AG04450 (cell line): ENCODE results near the gene COBLL1. TPM values are rescaled to one million over a fixed set of nuclear protein-coding genes. Genes with fewer than 3 reads are reported as not detected.

Experiments
- CTCF ChIA-PET: fragments of 300-600, 350-600 bp; formaldehyde crosslinking; extraction: SDS; loops from one replicate; lab custom pipeline; 2022; ENCODE audit warnings: antibody characterized with exemption, inconsistent platforms; lab: Charles Lee
- POLR2A ChIA-PET: fragments of 350-600 bp; formaldehyde crosslinking; extraction: SDS; loops from one replicate; lab custom pipeline; 2021; ENCODE audit warnings: antibody characterized with exemption, inconsistent platforms; lab: Yijun Ruan, JAX
- DNase-seq: peaks from one replicate; pipeline ENCODE4 v3.0.0-alpha.2; 2011; ENCODE audit warnings: low read depth, low spot score
- H3K27ac ChIP-seq: one replicate; pipeline ENCODE4 v1.5.1; 2012; ENCODE audit warnings: low read depth, low read length, control low read depth
- H3K27me3 ChIP-seq: one replicate; pipeline ENCODE4 v1.6.0; 2012; ENCODE audit warnings: low read length; ENCODE audit not compliant: control insufficient read depth, insufficient read depth
- H3K4me3 ChIP-seq: 2 replicates; pipeline ENCODE4 v1.5.1; 2011; ENCODE audit warnings: mild to moderate bottlenecking, low read depth, low read length, control low read depth
- H3K9me3 ChIP-seq: 2 replicates; pipeline ENCODE4 v1.5.1; 2012; ENCODE audit warnings: low read length; ENCODE audit not compliant: control insufficient read depth, insufficient read depth
- polyA plus RNA-seq: library from polyadenylated mRNA; depleted of rRNA; stranded (reverse); fragments of >200 nt; gene quantifications from 2 replicates; pipeline ENCODE4 v1.2.3, GENCODE V29; 2011
- TF ChIP-seq, protein P1 (sequence below): IDR thresholded peaks from 2 replicates; pipeline ENCODE4 v1.5.1; 2011; ENCODE audit warnings: low read depth, low read length, control low read depth, inconsistent platforms

The COBLL1 gene
- polyA plus RNA-seq, 1 experiment = 0.79 TPM

DNA sequence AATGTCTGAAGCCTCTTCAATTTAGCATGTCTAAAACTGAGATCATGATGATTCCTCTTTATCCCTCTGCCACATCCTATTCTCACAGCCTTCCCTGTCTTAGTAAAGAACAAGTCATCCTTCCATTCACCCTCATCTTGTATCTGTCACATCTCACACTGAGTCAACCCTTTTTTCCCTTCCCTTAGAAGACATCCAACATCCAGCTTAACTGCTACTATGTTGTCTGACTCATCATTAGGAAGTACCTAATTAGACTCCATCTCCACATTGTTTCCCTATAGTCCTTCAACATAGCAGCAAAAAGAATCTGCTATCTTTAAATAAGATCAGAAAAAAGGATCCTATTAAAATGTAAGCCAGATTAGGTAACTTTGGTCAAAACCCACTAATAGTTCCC is 135.1 kb downstream of the COBLL1 start:
- Histone ChIP-seq H3K27ac (no peak overlapping the region), H3K4me3 (no peak overlapping the region), H3K27me3 (no peaks in the 10 kb centered on the region), H3K9me3 (no peaks in the 10 kb centered on the region)
- CTCF ChIA-PET = interaction anchor here (4.8 kb wide), 1 partner anchor 10 kb away, joined by 26 read pairs; no protein-coding TSS in a partner anchor
- POLR2A ChIA-PET = no interaction called here
- TF ChIP-seq, protein P1, sequence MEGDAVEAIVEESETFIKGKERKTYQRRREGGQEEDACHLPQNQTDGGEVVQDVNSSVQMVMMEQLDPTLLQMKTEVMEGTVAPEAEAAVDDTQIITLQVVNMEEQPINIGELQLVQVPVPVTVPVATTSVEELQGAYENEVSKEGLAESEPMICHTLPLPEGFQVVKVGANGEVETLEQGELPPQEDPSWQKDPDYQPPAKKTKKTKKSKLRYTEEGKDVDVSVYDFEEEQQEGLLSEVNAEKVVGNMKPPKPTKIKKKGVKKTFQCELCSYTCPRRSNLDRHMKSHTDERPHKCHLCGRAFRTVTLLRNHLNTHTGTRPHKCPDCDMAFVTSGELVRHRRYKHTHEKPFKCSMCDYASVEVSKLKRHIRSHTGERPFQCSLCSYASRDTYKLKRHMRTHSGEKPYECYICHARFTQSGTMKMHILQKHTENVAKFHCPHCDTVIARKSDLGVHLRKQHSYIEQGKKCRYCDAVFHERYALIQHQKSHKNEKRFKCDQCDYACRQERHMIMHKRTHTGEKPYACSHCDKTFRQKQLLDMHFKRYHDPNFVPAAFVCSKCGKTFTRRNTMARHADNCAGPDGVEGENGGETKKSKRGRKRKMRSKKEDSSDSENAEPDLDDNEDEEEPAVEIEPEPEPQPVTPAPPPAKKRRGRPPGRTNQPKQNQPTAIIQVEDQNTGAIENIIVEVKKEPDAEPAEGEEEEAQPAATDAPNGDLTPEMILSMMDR = no peak
- no peak for DNase-seq

DNA sequence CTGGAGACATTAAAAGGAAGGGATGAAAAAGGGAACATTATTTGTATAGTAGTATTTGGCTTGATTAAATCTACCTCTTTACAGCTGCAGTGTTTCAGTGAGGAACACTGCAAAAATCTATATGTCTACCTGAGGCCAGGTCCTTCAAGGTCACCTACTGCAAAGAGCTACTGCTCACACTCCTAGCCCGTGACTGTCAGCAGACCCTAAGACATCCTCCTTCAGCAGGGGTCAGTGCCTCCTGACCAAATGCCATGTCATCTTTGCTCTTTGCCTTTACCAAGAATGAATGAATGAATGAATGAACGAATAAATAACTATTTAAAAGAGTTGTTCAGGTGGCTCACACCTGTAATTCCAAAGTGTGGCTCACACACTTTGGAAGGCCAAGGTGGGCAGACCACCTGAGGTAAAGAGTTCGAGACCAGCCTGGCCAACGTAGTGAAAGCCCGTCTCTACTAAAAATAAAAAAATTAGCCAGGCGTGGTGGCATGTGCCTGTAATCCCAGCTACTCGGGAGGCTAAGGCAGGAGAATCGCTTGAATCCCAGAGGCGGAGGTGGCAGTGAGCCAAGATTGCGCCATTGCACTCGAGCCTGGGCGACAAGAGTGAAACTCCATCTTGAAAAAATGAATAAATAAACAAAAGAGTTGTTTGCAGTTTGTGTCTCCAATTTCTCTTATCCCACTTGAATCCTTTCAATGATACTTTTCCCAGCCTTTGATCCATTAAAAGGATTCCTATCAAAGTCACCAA is 136.0 kb downstream of the COBLL1 start:
- ChIA-PET POLR2A (no interaction called here), CTCF (interaction anchor here (3.4 to 4.8 kb wide), 2 partner anchors 11 to 145 kb away, joined by 15 to 26 read pairs; no protein-coding TSS in a partner anchor)
- no peak for DNase-seq

DNA sequence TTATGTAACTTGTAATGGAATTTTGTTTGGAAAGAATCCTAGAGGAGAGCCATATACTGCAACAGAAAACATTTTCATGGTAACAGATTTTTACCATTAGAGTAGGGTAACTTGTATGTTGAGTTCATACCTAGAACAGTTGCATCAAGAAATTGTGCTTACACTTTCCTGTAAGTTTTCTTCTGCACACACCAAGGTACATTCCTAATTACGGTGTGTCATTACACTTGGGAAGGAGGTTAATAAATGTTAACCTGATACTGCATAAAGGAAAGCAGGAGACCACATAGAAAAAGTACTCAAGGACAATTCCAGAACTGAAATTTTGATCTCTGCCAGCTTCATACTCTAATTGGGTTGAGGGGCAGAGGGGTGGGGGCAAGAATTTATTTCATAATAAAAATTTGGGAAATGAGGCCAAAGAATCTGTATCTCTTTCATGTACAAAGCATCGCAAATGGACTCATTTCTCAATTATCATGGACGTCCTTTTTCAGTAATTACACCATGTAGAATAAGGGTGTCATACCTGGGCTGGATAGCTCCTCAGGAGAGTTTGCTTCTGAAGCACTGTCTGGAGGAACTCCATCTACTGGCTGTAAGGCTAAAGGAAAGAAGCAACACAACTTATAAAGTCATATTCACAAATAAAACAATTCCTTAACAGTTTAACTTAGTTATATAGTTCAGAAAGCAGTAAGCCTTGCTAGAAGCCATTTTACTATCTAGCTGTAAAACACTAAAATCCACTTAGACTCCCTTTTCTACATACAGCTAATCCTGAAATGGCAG is 137.5 kb downstream of the COBLL1 start:
- TF ChIP-seq, protein P1 = no peak
- H3K4me3 ChIP-seq = no peak overlapping the region
- no peak for DNase-seq
- POLR2A ChIA-PET = interaction anchor here (0.5 kb wide), 1 partner anchor 500 kb away, joined by 7 read pairs; the partner anchor contains the start of gene SCN3A
- no peaks in the 10 kb centered on the region for H3K27me3 ChIP-seq
- no peak overlapping the region for H3K27ac ChIP-seq
- CTCF ChIA-PET = interaction anchor here (3.4 to 4.8 kb wide), 2 partner anchors 13 to 144 kb away, joined by 15 to 26 read pairs; no protein-coding TSS in a partner anchor
- no peaks in the 10 kb centered on the region for H3K9me3 ChIP-seq

More for the DNA sequence above, 136.0 kb downstream of the COBLL1 start:
- no peak overlapping the region for H3K27ac ChIP-seq
- no peak overlapping the region for H3K4me3 ChIP-seq
- no peaks in the 10 kb centered on the region for H3K27me3 ChIP-seq
- H3K9me3 ChIP-seq = no peaks in the 10 kb centered on the region
- TF ChIP-seq, protein P1 = no peak

DNA sequence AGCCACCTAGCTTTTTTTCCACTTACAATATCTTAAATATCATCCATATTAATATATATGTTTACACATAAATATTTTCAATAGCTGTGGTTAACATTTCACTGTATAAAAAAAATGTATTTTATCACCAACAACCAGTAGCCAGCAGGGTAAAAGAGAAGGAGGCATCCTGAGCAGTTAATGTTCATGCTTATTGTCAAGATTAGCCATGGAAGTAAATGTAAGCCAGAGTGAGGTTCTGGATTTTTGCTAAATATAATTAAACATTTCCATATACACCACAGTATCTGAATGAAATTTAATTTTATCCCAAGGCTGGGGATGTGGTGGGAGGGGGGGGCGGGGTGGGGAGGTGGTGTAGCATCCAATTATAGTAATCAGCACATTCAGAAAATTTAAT is 140.1 kb downstream of the COBLL1 start:
- H3K27ac ChIP-seq = no peak overlapping the region

More for the DNA sequence above, 140.1 kb downstream of the COBLL1 start:
- no peaks in the 10 kb centered on the region for H3K9me3 ChIP-seq
- no peak overlapping the region for H3K4me3 ChIP-seq
- CTCF ChIA-PET = no interaction called here
- POLR2A ChIA-PET = no interaction called here
- TF ChIP-seq, protein P1 = no peak
- DNase-seq = no peak
- H3K27me3 ChIP-seq = no peaks in the 10 kb centered on the region
